DOHH2 (cell line): Measurements from ENCODE around the gene VCL.

ENCODE experiments used
- CTCF ChIP-seq: fragments of 200-600 bp; sonication (generic); IDR thresholded peaks from one replicate; pipeline ENCODE4 v1.5.1; 2014; ENCODE audit warnings: antibody characterized with exemption, mild to moderate bottlenecking, low read depth, low read length; ENCODE audit not compliant: poor library complexity, severe bottlenecking
- EZH2phosphoT487 ChIP-seq: fragments of 200-600 bp; sonication (generic); IDR thresholded peaks from 2 replicates; pipeline ENCODE4 v1.6.1; 2017; ENCODE audit warnings: borderline replicate concordance, mild to moderate bottlenecking, antibody characterized with exemption, low read length, moderate library complexity, mixed read lengths

- TF ChIP-seq CTCF (no peak), EZH2phosphoT487 (no peak)
These were observed 116.1 kb downstream of the VCL start for GRCh38 chr10:74114041-74114448.
